Stomach (tissue), 9 donors: ENCODE data around the gene KCNE4. TPM values are rescaled to one million over a fixed set of nuclear protein-coding genes. Genes with fewer than 3 reads are reported as not detected.
A peak's percentile ranks its signal among the peaks of the same experiment; 100 is the strongest.

Experiments
- DNase-seq, 2 donors: peaks; one replicate each; pipeline versions ENCODE4 v3.0.0 to v3.0.0-alpha.2; 2013 to 2019
- H3K27ac ChIP-seq, 5 donors: fragments of 200-600 bp in 4 of 5; sonication (generic) in 4 of 5; one replicate each; pipeline ENCODE4 v1.5.1; 2013 to 2019; ENCODE audit warnings: mild to moderate bottlenecking in 1 of 5, moderate library complexity in 1 of 5
- H3K27me3 ChIP-seq, 3 donors: fragments of 200-600 bp; sonication (generic); one replicate each; pipeline ENCODE4 v1.5.1; 2017 to 2019; ENCODE audit warnings: mixed run types in 1 of 3
- H3K36me3 ChIP-seq, 4 donors: fragments of 200-600 bp; sonication (generic); 1 replicate in 3 of 4; 2 replicates in 1 of 4; pipeline ENCODE4 v1.5.1; 2016 to 2019
- H3K4me1 ChIP-seq, 4 donors: fragments of 200-600 bp; sonication (generic); one replicate each; pipeline ENCODE4 v1.5.1; 2016 to 2019
- H3K4me3 ChIP-seq, 4 donors: fragments of 200-600 bp; sonication (generic) in 3 of 4; one replicate each; pipeline ENCODE4 v1.5.1; 2016 to 2019; ENCODE audit warnings: mild to moderate bottlenecking in 1 of 4
- H3K9me3 ChIP-seq, 4 donors: fragments of 200-600 bp; sonication (generic); one replicate each; pipeline ENCODE4 v1.5.1; 2016 to 2019
- CTCF ChIP-seq, 7 experiments: fragments of 450-650 bp in 4 of 7; fragments of 200-600 bp in 3 of 7; sonication (generic) in 3 of 7; IDR thresholded peaks; one replicate each; pipeline ENCODE4 v1.5.1; 2016 to 2019; ENCODE audit warnings: antibody characterized with exemption in 7 of 7, control low read depth in 2 of 7, mild to moderate bottlenecking in 1 of 7
- EP300 ChIP-seq: sonication (generic); formaldehyde crosslinking; IDR thresholded peaks from one replicate; pipeline ENCODE4 v1.6.1; 2017; ENCODE audit warnings: antibody characterized with exemption
- POLR2A ChIP-seq, 4 donors: fragments of 450-650 bp; IDR thresholded peaks; one replicate each; pipeline ENCODE4 v1.6.1; 2016; ENCODE audit warnings: antibody characterized with exemption in 4 of 4, control low read depth in 2 of 4, mild to moderate bottlenecking in 1 of 4, moderate library complexity in 1 of 4
- POLR2AphosphoS5 ChIP-seq, 3 donors: sonication (generic); formaldehyde crosslinking; IDR thresholded peaks; one replicate each; pipeline ENCODE4 v1.6.1; 2016; ENCODE audit warnings: antibody characterized with exemption in 3 of 3
- WGBS, 5 donors: extraction: QIAGEN DNeasy Blood & Tissue Kit in 3 of 5; methylation state at CpG; one replicate each; pipeline versions ENCODE4 v1.1.5 to v1.1.7; 2013 to 2018; 5-methylcytosine and 5-hydroxymethylcytosine counted together
- intact Hi-C: fragments of 100-400 bp; cut with DNase I; formaldehyde crosslinking; loops from one replicate; pipeline ENCODE4 v1.15.1; 2023; ENCODE audit warnings: low total_unique reads
- polyA plus RNA-seq, 3 donors: library from polyadenylated mRNA; stranded (reverse); fragments of 200-250 nt; gene quantifications; one replicate each; pipeline ENCODE4 v1.2.3, GENCODE V29; 2013
- total RNA-seq, 5 donors: library from RNA; depleted of rRNA; stranded (reverse); fragments of >200 nt; gene quantifications; one replicate each; pipeline versions ENCODE4 v1.1.0 to v1.2.3, GENCODE V29; 2014 to 2016
- donor health status: healthy with polysubstance abuse.
- donor health status: Bipolar disorder and iron deficiency.
- donor health status: healthy.

The KCNE4 gene
- total and polyA plus RNA-seq, 8 donors: 0.58 to 16.3 (median 2.9) TPM; not detected in 1

GRCh38 chr2:223019390-223019930, 32.5 kb upstream of the KCNE4 start:
- 53 to 79% (median 67%) methylated on average over 3 of the region's 3 CpGs for WGBS, 5 donors
- Histone ChIP-seq H3K27ac (peak overlapping the region in 1 of 5 donors; percentile 38), H3K27me3 (no peaks in the 10 kb centered on the region), H3K4me1 (no peaks in the 10 kb centered on the region), H3K4me3 (no peak overlapping the region), H3K36me3 (no peaks in the 10 kb centered on the region), H3K9me3 (no peaks in the 10 kb centered on the region)
- TF ChIP-seq CTCF (IDR thresholded peaks at IDR 0.05) (no peak), POLR2AphosphoS5 (IDR thresholded peaks at IDR 0.05) (no peak), EP300 (no peak), POLR2A (IDR thresholded peaks at IDR 0.05) (no peak)
- intact Hi-C loops: no loop called here
- no peak for DNase-seq

- WGBS, 5 donors: 82 to 93% (median 88%) methylated on average over 7 of the region's 7 CpGs
- no peak overlapping the region for H3K27ac ChIP-seq
Observed at GRCh38 chr2:223019987-223020717, 31.8 kb upstream of the KCNE4 start.

GRCh38 chr2:223020971-223021675, 30.9 kb upstream of the KCNE4 start:
- no peak for TF ChIP-seq POLR2AphosphoS5 (IDR thresholded peaks at IDR 0.05)
- TF ChIP-seq POLR2A (IDR thresholded peaks at IDR 0.05): no peak
- TF ChIP-seq EP300: no peak
- no peak for TF ChIP-seq CTCF (IDR thresholded peaks at IDR 0.05)
- no peaks in the 10 kb centered on the region for H3K36me3 ChIP-seq
- H3K27ac ChIP-seq: no peak overlapping the region
- no peak for DNase-seq
- no peaks in the 10 kb centered on the region for H3K9me3 ChIP-seq
- peaks cover 0 to 12% (median 3%) of the 10 kb centered on the region in 4 donors for H3K4me1 ChIP-seq
- intact Hi-C loops: no loop called here
- H3K27me3 ChIP-seq: no peaks in the 10 kb centered on the region
- no peak overlapping the region for H3K4me3 ChIP-seq
- 74 to 86% (median 79%) methylated on average over 7 of the region's 7 CpGs for WGBS, 5 donors

More at GRCh38 chr2:223019987-223020717, 31.8 kb upstream of the KCNE4 start:
- no peaks in the 10 kb centered on the region for H3K36me3 ChIP-seq
- intact Hi-C loops: no loop called here
- TF ChIP-seq CTCF (IDR thresholded peaks at IDR 0.05) (no peak), EP300 (no peak), POLR2A (IDR thresholded peaks at IDR 0.05) (no peak), POLR2AphosphoS5 (IDR thresholded peaks at IDR 0.05) (no peak)
- H3K4me3 ChIP-seq: no peak overlapping the region
- peaks cover 0 to 2% (median 1%) of the 10 kb centered on the region in 4 donors for H3K4me1 ChIP-seq
- DNase-seq: no peak
- no peaks in the 10 kb centered on the region for H3K9me3 ChIP-seq
- no peaks in the 10 kb centered on the region for H3K27me3 ChIP-seq

GRCh38 chr2:223026357-223027110, 25.5 kb upstream of the KCNE4 start:
- 21 to 38% (median 30%) methylated on average over 5 of the region's 5 CpGs for WGBS, 5 donors
- TF ChIP-seq CTCF (IDR thresholded peaks at IDR 0.05) (no peak), EP300 (no peak), POLR2AphosphoS5 (IDR thresholded peaks at IDR 0.05) (peak in 2 of 3 donors; percentile 27 to 66), POLR2A (IDR thresholded peaks at IDR 0.05) (no peak)
- H3K9me3 ChIP-seq: peaks cover 0 to under 1% (median 0%) of the 10 kb centered on the region in 4 donors
- H3K36me3 ChIP-seq: no peaks in the 10 kb centered on the region
- H3K27ac ChIP-seq: peak overlapping the region; percentile 55 to 76 (median 64)
- peak in 1 of 2 donors; percentile 68 for DNase-seq
- peaks cover 0 to 36% (median 13%) of the 10 kb centered on the region in 4 donors for H3K4me1 ChIP-seq
- intact Hi-C loops: no loop called here
- no peaks in the 10 kb centered on the region for H3K27me3 ChIP-seq
- H3K4me3 ChIP-seq: no peak overlapping the region
